GM18909 (cell line): ENCODE data around the gene HORMAD1.
"Not testable (repeated sequence)": the region's sequence is repeated elsewhere in the genome, so short reads cannot be mapped to it uniquely, and the experiment has no call there.

ENCODE experiments used
- ATAC-seq: cut with Tn5 transposase; IDR thresholded peaks from one replicate; pipeline ENCODE4 v1.9.1; 2021; ENCODE audit warnings: mild to moderate bottlenecking; ENCODE audit not compliant: unreplicated experiment, poor library complexity

The HORMAD1 gene, protein sequence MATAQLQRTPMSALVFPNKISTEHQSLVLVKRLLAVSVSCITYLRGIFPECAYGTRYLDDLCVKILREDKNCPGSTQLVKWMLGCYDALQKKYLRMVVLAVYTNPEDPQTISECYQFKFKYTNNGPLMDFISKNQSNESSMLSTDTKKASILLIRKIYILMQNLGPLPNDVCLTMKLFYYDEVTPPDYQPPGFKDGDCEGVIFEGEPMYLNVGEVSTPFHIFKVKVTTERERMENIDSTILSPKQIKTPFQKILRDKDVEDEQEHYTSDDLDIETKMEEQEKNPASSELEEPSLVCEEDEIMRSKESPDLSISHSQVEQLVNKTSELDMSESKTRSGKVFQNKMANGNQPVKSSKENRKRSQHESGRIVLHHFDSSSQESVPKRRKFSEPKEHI

DNA sequence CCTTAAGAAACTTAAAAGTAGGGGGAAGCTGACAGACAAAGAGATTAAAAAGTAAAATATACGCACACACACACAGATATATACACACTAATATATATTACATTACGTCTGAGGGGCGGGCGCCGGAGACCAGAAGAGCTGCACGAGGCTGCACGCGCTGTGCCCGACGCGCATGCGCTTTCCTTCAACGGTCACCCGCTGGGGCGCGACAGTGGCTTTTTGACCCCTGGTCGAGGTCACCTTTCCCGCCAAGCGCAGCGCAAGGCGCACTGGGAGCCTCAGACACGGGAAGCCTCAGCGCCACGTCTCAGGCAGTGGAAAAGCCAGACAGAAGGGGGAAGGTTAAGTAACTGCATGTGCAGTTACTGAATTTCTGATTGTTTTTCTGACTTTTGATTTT lies at the start of gene HORMAD1:
TSS of gene HORMAD1 (minus strand) at position 193 of the 400 bp plus-strand sequence. CDS start 1,390 bp downstream, outside the sequence.
- no peak for ATAC-seq

DNA sequence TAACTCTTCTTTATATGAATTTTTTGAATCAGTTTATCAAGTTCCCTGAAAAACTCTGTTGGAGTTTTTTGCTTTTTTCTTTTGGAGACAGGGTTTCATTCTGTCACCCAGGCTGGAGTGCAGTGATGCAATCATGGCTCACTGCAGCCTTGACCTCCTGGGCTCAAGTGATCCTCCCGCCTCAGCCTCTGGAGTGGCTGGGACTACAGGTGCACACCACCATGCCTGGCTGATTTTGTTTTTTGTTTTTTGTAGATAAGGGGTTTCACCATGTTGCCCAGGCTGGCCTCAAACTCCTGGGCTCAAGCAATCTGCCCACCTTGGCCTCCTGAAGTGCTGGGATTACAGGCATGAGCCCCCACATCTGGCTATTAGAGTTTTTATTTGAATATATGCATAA lies 47.0 kb upstream of the HORMAD1 start:
- ATAC-seq = not testable (repeated sequence)

DNA sequence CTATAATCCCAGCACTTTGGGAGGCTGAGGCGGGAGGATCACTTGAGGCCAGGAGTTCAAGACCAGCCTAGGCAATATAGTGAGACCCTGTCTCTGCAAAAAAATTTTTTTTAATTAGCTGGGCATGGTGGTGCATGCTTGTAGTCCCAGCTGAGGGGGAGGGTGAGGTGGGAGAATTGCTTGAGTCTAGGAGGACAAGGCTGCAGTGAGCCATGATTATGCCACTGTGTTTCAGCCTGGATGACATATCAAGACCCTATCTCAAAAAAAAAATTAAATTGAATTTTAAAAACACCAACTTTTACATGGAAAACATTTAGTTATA lies 45.2 kb upstream of the HORMAD1 start:
- ATAC-seq = not testable (repeated sequence)

DNA sequence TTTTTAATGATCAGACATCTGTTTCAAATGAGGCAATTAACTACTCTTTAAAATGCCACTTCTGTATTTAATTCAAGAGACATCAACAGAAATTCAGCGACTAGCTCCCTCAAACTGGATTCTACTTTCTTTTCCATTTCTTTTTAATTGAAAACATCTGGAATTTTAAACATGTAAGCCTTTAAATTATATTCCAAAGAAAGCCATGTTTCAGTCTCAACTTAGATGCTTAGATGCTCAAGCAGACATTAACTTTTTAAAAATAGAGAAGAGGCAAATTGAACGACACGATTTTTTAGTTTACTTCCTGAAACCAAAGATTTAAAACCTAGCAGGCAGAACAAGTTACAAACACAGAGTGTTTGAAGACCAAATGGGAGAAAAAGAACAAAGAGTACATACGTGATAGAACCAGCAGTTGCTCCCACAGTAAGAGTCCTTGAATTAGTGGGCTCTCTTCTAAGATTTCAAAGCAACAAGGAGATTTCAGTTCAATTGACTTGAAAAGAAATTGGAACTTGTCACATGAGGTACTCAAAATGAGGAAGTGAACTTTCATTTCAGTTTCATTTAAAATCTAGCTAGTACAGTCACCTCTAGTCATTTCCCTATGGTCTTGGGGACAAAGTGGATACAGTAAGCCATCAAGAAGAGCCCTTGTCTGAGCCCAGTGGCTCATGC lies 44.7 kb upstream of the HORMAD1 start, which contains the start of gene CTSS:
TSS of gene CTSS (minus strand) at position 483 of the 681 bp plus-strand sequence. CDS start 1,015 bp downstream, outside the sequence.
- ATAC-seq = peak; percentile 89

DNA sequence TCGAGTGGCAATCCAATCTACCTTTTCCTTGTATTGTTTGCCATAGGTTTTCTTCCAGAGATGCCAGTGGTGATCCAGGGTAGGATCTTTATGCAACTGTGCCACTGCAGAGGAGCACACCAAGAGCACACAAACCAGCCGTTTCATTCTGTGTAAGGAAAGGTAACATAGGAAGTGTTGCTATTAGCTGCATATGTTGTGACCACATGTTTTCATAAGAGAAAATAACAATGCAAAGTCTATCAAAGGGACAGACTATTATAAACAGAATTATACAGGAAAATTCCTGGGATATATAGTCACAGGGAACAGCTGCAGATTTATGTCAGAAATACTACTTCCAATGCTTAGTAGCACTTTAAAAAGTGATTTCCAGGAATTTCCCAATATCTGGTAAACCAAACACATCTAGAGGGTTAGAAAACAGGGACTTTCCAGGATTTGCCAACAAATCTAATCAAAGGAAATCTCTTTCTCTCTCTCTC lies 44.0 kb upstream of the HORMAD1 start:
- no peak for ATAC-seq

DNA sequence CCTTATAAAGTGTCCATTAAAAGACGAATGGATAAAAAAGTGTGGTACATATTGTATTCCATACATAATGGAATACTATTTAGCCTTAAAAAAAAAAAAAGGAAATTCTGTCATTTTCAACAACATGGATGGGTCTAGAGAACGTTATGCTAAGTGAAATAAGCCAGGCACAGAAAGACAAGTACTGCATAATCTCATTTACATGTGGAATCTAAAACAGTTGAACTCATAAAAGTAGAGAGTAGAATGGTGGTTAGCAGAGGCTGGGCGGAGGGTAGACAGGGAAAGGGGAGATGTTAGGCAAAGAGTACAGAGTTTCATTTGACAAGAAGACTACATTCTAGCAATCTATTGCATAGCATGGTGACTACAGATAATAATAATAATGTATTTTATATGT lies 42.3 kb upstream of the HORMAD1 start:
- ATAC-seq = no peak

DNA sequence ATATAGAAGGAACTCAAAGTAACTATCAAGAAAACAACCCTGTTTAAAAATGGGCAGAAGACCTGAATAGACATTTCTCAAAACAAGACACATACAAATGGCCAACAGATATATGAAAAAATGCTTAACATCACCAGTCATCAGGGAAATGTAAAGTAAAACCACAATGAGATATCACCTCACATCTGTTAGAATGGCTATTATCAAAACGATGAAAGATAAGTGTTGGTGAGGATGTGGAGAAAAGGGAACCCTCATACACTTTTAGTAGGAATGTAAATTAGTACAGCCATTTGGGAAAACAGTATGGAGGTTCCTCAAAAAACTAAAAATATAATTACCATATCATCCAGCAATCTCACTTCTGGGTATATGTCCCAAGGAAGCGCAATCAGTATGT lies 41.9 kb upstream of the HORMAD1 start:
- ATAC-seq = no peak

DNA sequence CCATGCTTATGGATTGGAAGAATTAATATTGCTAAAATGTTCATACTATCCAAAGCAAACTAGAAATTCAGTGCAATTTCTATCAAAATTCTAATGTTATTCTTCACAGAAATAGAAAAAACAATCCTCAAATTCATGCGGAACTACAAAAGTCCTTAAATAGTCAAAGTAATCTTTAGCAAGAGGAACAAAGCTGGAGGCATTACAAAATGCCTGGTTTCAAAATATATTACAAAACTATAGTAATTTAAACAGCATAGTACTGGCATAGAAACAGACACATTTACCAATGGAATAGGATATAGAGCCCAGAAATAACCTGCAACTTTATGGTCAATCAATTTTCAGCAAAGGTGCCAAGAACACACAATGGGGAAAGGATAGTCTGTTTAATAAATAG lies 41.1 kb upstream of the HORMAD1 start:
- no peak for ATAC-seq

DNA sequence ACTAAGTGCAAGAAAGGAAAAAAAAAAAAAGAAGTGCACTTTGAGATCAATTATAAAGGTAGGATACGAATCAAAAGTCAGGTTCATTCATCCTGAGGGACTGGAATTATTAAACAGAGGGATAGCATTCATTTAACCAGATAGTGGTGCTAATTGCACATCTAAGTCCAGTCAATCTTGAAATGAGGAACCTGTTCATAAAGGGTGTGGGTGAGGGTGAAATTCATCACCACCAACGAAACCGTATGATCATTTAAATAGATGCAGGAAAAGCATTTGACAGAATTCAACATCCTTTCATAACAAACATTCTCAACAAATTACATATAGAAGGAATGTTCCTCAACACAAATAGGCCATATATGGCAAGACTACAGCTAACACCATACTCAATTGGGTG lies 39.3 kb upstream of the HORMAD1 start:
- ATAC-seq = no peak

DNA sequence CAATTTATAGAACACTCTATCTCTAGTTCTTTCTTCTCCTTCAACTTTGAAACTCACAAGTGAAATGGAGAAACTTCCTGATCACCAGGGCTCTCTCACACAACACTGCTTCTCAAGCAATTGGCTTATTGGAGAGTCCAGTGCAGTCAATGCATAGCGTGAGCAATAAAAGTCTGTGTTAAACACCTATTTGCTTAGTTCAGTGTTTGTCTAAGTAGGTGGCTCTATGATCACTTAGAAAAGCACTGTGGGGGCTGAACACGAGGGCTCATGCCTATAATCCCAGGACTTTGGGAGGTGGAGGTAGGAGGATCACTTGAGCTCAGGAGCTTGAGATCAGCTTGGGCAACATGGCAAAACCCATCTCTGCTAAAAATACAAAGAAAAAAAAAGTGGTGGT lies 32.7 kb upstream of the HORMAD1 start:
- no peak for ATAC-seq

DNA sequence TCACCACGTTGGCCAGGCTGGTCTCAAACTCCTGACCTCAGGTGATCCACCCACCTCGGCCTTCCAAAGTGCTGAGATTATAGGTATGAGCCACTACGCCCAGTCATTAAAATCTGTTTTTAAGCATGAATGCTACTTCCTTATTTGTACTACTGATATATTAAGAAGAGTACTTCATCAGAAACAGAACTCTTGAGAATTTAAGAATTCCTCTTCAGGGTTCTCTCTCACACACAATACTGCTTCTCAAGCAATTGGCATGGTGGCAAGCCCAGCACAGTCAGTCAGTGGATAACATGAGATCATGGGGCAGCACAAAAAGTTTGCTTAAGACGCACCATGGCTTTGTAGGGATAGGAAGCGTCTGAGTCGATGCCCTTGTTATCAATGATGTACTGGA lies 30.7 kb upstream of the HORMAD1 start:
- no peak for ATAC-seq

DNA sequence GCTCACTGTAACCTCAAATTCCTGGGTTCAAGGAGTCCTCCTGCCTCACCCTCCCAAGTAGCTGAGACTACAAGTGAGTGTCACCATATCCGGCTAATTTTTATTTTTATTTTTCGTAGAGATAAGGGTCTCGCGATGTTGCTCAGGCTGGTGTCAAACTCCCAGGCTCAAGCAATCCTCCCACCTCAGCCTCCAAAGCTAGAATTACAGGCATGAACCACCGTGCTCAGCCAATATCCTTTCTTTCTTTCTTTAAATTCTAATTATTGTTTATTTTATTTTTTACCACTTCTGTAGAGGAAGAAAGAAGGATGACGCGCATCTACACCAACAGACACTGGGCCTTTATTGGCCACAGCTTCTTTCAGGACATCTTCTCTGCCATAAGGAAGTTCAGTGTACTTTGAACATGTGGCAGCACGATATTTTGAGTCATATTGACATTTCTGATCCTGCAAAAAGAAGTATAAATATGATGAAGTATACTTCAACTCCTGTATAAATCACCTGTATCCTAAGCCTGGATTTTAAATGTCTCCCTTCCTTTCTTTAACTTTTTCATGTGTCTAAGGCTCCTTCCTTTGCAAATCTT lies 29.1 kb upstream of the HORMAD1 start:
- ATAC-seq = no peak

DNA sequence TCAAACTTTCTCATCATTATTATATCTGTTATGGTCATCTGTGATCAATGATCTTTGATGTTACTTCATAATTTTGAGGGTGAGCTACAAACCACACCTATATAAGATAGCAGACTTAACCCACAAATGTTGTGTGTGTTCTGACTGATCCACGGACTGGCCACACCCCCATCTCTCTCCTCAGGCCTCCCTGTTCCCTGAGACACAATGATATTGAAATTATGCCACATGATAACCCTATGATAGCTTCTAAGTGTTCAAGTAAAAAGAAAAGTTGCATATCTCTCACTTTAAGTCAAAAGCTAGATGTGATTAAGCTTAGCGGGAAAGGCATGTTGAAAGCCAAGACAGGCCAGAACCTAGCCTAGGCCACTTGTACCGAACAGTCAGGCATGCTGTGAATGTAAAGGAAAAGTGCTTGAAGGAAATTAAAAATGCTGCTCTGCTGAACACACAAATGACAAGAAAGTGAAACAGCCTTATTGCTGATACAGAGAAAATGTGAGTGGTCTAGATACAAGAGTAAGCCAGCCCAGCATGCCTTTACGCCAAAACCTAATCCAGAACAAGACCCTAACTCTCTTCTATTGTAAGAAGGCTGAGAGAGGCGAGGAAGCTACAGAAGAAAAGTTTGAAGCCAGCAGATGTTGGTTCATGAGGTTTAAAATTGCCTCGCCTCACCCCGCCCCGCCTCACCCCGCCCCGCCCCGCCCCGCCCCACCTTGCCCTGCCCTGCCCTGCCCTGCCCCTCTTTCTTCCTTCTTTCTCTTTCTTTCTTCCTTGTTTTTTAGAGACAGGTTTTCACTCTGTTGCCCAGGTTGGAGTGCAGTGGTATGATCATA lies 28.4 kb upstream of the HORMAD1 start:
- no peak for ATAC-seq

DNA sequence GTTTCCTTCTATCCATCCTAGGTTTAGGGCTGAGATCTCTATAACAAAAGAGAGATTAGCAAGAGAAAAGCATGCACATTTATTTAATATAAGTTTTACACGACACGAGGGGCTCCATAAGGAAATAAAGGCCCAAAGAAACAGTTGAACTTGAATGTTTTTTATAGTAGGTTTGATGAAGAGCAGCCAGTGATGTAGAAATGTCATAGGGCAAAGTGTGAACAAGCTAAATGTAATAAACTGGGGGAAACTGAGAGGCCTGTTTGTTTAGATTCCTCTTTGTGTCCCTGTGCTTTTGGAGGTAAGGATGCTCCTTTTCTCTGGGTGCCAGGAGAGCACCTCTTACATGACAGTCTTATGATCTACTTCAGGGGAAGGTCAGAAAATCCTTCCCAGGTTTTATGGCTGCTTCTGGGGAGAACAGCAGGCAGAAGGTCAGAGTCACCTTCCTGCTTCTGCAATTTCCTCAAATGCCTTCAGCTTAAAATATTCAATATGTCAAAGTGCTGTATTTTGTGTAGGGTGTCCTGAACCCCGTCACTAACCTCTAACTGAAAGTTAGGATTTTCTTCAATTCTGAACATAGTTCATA lies 9.5 kb upstream of the HORMAD1 start:
- ATAC-seq = no peak

DNA sequence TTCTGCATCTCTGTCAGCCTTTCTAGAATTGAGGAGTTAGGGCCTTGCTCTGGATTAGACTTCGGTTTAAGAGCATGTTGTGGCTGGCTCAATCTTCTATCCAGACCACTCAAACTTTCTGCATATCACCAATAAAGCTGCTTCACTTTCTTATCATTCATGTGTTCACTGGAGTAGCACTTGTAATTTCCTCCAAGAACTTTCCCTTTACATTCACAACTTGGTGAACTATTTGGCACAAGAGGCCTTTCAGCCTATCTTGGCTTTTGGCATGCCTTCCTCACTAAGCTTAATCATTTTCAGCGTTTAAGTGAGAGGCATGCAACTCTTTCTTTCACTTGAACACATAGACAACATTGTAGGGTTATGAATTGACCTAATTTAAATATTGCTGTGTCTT lies 3.6 kb upstream of the HORMAD1 start:
- no peak for ATAC-seq

DNA sequence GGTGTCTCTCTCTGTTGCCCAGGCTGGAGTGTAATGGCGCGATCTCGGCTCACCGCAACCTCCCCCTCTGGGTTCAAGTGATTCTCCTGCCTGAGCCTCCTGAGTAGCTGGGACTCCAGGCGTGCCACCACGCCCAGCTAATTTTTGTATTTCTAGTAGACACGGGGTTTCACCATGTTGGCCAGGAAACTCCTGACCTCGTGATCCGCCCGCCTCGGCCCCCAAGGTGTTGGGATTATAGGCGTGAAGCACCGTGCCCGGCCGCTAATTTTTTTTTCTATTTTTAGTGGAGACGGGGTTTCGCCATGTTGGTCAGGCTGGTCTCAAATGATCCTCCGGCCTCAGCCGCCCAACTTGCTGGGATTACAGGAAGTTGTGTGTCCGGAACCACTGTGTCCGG lies 597 bp downstream of the HORMAD1 start:
- ATAC-seq = no peak

DNA sequence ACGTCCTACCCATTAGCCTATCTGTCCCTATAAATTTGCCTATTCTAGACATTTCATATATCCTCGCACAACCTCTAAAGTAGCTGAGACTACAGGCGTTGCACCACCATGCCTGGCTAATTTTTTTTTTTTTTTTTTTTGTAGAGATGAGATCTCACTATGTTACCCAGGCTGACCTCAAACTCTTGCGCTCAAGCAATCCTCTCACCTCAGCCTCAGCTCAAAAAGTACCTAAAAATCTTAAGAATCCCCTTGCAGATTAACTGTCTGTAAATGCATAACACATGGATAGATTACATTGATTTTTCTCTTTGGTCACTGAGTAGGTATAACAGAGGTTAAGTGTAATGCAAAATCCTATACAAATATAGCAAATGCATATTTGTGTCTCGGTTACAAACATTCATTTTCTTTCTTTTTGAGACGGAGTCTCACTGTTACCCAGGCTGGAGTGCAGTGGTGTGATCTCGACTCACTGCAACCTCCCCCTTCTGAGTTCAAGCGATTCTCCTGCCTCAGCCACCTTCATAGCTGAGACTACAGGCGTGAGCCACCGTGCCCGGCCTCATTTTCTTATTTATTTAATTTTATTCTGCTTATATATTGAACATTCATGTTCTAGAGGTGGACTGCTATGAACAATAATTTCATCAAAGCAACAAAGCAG lies 2.3 kb downstream of the HORMAD1 start:
- no peak for ATAC-seq

DNA sequence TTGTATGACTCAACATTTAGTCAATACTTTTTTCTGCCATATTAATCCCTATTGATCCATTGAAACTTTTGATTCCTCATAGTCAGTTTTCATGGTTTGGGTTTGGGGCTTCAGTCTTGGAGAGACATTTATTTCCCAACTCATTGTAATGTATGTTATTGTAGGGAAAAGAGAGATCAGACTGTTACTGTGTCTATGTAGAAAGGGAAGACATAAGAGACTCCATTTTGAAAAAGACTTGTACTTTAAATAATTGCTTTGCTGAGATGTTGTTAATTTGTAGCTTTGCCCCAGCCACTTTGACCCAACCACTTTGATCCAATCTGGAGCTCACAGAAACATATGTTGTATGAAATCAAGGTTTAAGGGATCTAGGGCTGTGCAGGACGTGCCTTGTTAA lies 11.7 kb downstream of the HORMAD1 start:
- not testable (repeated sequence) for ATAC-seq

DNA sequence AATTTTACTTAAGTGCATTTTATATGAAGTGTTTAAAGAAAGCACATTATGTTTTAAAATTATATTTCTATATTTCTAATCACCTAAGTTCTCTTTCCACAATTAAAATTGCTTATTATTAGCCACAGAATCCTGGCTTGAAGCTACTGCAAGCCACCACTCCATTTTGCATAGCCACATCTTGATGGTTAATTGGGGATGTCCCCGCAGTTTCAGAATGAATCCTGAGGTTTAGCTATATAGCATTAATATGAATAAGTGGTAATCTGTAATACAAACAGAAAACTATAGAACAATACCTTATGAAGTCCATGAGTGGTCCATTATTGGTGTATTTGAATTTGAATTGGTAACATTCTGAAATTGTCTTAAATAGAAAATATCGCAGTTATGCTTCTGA lies 12.1 kb downstream of the HORMAD1 start:
- no peak for ATAC-seq

DNA sequence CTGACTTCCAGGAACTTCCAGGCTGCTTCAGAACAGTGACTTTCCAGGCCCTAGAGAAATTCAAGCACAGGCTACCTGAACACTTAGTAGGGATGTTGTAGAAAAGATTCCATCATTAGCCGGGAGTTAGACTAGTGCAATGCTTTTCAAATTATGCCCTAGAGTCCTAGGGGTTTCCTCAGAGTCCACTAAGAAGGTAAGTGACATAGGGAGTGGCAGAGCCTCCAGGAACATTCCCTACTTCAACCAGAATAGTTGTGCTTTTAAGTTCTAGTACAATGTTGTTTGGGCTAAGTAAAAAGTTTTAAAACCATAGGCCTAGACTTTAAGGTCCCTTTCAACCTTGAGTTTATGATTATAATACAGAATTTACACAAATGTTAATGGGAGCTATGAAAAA lies 14.6 kb downstream of the HORMAD1 start:
- ATAC-seq = no peak
